ENCODE results near the gene STMN1.

- TF ChIP-seq CTCF (conservative IDR thresholded peaks at IDR 0.05; ENCODE audit: low read depth, low read length) (no peak), EZH2 (IDR thresholded peaks at IDR 0.05; ENCODE audit: borderline replicate concordance, low read depth, low read length, poor library complexity, severe bottlenecking) (no peak)
Observed at GRCh38 chr1:25858906-25859789, 47.1 kb downstream of the STMN1 start, which contains the start of gene AUNIP.
